Measurements from ENCODE around the gene ADGRF1.

ADGRF1 gene

DNA sequence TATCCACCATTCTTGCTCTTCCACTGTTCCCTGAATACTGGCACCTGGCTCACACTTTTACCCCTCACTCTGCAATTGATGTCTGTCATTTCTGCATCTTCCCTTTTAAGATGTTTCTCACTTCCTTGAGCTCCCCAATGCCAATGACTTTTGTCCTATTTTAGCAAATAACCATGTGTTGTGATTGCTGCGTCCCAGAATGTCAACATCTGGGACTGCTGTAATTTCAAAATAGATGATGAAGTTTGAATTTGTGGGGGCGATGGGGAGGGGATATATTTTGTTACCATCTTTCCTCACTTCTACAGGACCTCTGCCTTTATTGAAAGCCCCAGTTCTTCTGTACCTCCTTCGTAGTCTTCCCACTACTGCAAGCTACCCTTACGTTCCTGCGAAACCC is 80.4 kb downstream of the ADGRF1 start:
- H3K4me3 ChIP-seq (ENCODE audit: control insufficient read depth, low read depth, low read length) = no peak overlapping the region

DNA sequence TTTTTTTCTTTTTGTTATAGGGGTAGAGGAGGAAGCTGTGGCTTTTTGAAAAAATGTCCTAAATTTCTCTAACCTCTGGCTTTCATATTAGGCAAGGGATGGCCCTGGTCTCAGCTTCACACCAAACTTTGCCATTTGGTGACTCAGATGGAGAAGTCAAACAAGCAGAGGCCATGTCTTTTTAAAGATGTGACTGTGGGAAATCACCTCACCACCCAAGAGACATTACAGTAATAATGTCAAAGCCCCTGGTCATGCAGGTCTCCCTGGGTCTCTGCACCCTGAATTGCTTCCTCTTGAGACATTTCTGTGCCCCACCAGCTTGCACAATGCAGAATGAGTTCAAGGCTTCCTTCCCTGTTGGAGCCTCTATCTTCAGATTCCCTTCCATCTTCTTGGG is 80.9 kb downstream of the ADGRF1 start:
- H3K4me3 ChIP-seq (ENCODE audit: control insufficient read depth, low read depth, low read length) = no peak overlapping the region
- DNase-seq (ENCODE audit: low read depth) = no peak
- TF ChIP-seq, protein P1, sequence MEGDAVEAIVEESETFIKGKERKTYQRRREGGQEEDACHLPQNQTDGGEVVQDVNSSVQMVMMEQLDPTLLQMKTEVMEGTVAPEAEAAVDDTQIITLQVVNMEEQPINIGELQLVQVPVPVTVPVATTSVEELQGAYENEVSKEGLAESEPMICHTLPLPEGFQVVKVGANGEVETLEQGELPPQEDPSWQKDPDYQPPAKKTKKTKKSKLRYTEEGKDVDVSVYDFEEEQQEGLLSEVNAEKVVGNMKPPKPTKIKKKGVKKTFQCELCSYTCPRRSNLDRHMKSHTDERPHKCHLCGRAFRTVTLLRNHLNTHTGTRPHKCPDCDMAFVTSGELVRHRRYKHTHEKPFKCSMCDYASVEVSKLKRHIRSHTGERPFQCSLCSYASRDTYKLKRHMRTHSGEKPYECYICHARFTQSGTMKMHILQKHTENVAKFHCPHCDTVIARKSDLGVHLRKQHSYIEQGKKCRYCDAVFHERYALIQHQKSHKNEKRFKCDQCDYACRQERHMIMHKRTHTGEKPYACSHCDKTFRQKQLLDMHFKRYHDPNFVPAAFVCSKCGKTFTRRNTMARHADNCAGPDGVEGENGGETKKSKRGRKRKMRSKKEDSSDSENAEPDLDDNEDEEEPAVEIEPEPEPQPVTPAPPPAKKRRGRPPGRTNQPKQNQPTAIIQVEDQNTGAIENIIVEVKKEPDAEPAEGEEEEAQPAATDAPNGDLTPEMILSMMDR (conservative IDR thresholded peaks at IDR 0.05; ENCODE audit: control insufficient read depth, insufficient read depth, low read depth, low read length) = no peak

More for the DNA sequence above, 80.4 kb downstream of the ADGRF1 start:
- no peak for DNase-seq (ENCODE audit: low read depth)
- TF ChIP-seq, protein P1 (conservative IDR thresholded peaks at IDR 0.05; ENCODE audit: control insufficient read depth, insufficient read depth, low read depth, low read length) = no peak

DNA sequence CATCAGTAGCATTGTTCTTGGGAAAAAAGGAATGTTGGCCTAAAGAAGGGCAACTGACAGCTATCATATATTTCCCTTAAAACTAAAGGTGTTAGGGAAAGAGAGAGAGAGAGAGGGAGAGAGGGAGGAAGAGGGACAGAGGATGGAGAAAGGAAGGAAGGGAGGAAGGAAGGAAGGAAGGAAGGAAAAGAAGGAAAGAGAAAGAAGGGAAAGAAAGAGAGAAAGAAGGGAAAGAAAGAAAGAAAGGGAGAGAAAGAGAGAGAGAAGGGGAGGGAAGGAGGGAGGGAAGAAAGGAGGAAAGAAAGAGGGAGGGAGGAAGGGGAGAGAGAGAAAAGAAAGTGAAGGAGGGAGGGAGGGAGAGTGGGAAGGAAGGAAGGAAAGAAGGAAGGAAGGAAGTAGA is 82.7 kb downstream of the ADGRF1 start:
- TF ChIP-seq, protein P1 (conservative IDR thresholded peaks at IDR 0.05; ENCODE audit: control insufficient read depth, insufficient read depth, low read depth, low read length) = no peak
- no peak for DNase-seq (ENCODE audit: low read depth)
- no peak overlapping the region for H3K4me3 ChIP-seq (ENCODE audit: control insufficient read depth, low read depth, low read length)

DNA sequence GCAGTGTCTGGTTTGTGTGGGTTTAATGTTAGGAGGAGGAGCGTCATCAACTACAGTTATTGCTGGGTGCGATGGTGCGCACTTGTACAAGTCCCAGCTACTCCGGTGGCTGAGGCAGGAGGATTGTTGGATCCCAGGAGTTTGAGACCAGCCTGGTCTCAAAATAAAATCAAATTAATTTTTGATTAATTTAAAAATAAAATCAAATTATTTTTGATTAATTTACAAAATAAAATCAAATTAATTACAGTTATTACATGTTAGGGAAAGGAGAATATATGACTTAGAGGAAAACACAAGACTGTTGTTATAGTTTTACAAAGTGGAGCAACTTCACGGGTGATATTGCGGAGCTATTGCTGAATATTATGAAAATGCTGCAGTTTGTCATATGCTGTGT is 85.7 kb downstream of the ADGRF1 start:
- TF ChIP-seq, protein P1 (conservative IDR thresholded peaks at IDR 0.05; ENCODE audit: control insufficient read depth, insufficient read depth, low read depth, low read length) = no peak
- H3K4me3 ChIP-seq (ENCODE audit: control insufficient read depth, low read depth, low read length) = no peak overlapping the region
- DNase-seq (ENCODE audit: low read depth) = no peak

DNA sequence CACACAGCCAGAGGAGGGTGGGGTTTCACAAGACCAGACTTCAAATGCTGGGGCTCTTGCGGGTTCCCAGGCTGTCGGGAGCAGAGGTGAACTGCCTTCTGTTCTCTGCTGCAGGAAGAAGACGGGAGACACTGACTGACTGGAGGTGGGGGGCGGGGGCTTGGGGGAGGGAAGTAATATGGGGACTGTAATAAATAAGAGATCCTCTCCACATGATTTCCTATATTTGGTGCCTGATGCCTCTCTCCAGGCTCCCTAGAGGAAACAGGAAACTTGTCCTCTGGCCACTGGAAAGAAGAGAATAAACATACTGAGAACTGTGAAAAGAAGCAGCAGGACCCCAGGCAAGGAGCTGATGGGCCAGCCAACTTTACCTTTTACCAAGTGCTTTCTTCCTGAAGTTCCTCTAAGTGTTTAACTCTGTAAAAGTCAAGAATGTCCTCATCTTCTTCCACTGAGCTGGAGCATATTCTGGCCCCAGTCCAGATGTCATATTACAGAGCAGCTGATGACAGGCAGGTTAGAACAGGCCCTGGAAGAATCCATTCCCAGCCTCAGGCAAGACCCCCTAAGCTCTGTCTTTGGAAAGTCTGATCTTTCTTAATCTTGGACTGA is 87.2 kb downstream of the ADGRF1 start:
- no peak overlapping the region for H3K4me3 ChIP-seq (ENCODE audit: control insufficient read depth, low read depth, low read length)
- TF ChIP-seq, protein P1 (conservative IDR thresholded peaks at IDR 0.05; ENCODE audit: control insufficient read depth, insufficient read depth, low read depth, low read length) = no peak
- DNase-seq (ENCODE audit: low read depth) = no peak

DNA sequence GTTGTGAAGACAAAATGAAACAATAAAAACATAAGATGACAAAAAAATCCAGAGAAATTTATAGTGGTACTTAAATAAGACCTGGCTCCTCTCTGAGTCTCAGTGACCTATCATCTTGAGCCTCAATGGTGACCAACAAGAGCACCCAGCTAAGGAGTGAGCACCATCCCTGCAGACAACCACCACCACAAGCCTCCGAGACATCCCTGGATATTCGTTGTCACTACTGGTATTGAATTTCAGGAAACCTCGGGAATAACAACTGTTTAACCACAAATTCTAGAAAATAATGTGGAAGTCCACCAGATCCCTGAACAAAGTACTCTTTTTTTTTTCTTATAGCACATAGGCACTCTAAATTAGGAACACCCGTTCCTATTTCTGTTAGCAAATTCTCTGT is 88.2 kb downstream of the ADGRF1 start:
- TF ChIP-seq, protein P1 (conservative IDR thresholded peaks at IDR 0.05; ENCODE audit: control insufficient read depth, insufficient read depth, low read depth, low read length) = no peak
- no peak for DNase-seq (ENCODE audit: low read depth)
- H3K4me3 ChIP-seq (ENCODE audit: control insufficient read depth, low read depth, low read length) = no peak overlapping the region

All from fibroblast of mammary gland (primary cell).